Pancreas (tissue), 10 donors: ENCODE data around the gene PLXDC2. TPM values are rescaled to one million over a fixed set of nuclear protein-coding genes. Genes with fewer than 3 reads are reported as not detected.
A peak's percentile ranks its signal among the peaks of the same experiment; 100 is the strongest.

Source experiments
- ATAC-seq, 4 donors: fragments of 200-7000 bp; cut with Tn5 transposase; one replicate each; pipeline versions ENCODE4 v1.8.0 to v1.9.1; 2020; ENCODE audit warnings: mild to moderate bottlenecking in 4 of 4, moderate library complexity in 4 of 4
- DNase-seq, 6 donors: peaks; one replicate each; pipeline ENCODE4 v3.0.0-alpha.2; 2020
- FAIRE-seq: peaks from 2 replicates; lab custom pipeline; 2012; peaks lifted over from hg19 to GRCh38; lab: Jason Lieb, UNC
- H3K27ac ChIP-seq, 4 donors: fragments of 200-600 bp; sonication (generic); 1 replicate in 3 of 4; 2 replicates in 1 of 4; pipeline versions ENCODE4 v1.5.0 to v1.8.0; 2020
- H3K27me3 ChIP-seq, 4 donors: fragments of 200-600 bp; one replicate each; pipeline ENCODE4 v1.8.0; 2021
- H3K36me3 ChIP-seq, 3 donors: fragments of 200-600 bp; sonication (generic) in 1 of 3; one replicate each; pipeline versions ENCODE4 v1.5.0 to v1.8.0; 2020 to 2021
- H3K4me1 ChIP-seq, 3 donors: fragments of 200-600 bp; one replicate each; pipeline ENCODE4 v1.8.0; 2021
- H3K4me3 ChIP-seq, 4 donors: fragments of 200-600 bp; sonication (generic) in 2 of 4; one replicate each; pipeline versions ENCODE4 v1.5.0 to v1.8.0; 2020 to 2021
- H3K9me3 ChIP-seq, 4 donors: fragments of 200-600 bp; one replicate each; pipeline ENCODE4 v1.8.0; 2021
- WGBS, 2 donors: extraction: QIAGEN DNeasy Blood & Tissue Kit; methylation state at CpG; one replicate each; pipeline ENCODE4 v1.1.7; 2013; 5-methylcytosine and 5-hydroxymethylcytosine counted together
- intact Hi-C, 3 donors: fragments of 100-400 bp; cut with DNase I; formaldehyde crosslinking; loops; one replicate each; pipeline versions ENCODE4 v1.11.1 to v1.14.2; 2022
- polyA plus RNA-seq, 2 donors: library from polyadenylated mRNA; stranded (reverse); fragments of 200-250 nt; gene quantifications; one replicate each; pipeline ENCODE4 v1.2.3, GENCODE V29; 2013
- total RNA-seq, 6 donors: library from RNA; stranded (reverse); fragmentation: NEBNext Ultra II Directional in 4 of 6; extraction: Animal tissue kit (Norgen Biotek cat#: 25700) in 4 of 6; gene quantifications; one replicate each; pipeline versions ENCODE4 v1.2.1 to v1.2.4, GENCODE V29; 2021 to 2023
- TF ChIP-seq, protein P1 (sequence below), 4 donors: fragments of 200-600 bp; sonication (generic) in 3 of 4; IDR thresholded peaks; one replicate each; pipeline versions ENCODE4 v1.5.0 to v1.8.0; 2021; ENCODE audit warnings: antibody characterized with exemption in 4 of 4
- donor health status: healthy with polysubstance abuse.
- donor health status: DM: no; HTN: no; CAD: no; lungs with moderate emphysema.
- donor health status: DM: no; HTN: no; CAD: no.
- donor health status: control.
- donor health status: control.
- donor health status: Bipolar disorder and iron deficiency.
- donor health status: DM: yes; HTN: yes; CAD: no.
- donor health status: DM: no; HTN: no; CAD: no.
- donor health status: DM: no; HTN: no; CAD: no.
- donor health status: DM: yes; HTN: yes; CAD: no.

The PLXDC2 gene
- total and polyA plus RNA-seq, 8 donors, result 1.5 to 48.5 (median 4.3) TPM

GRCh38 chr10:19788075-19788686 is 28.1 kb upstream of the PLXDC2 start:
- peak in 3 of 4 donors; percentile 45 to 64 (median 64) for ATAC-seq
- H3K36me3 ChIP-seq, result no peaks in the 10 kb centered on the region
- no peak overlapping the region for H3K4me3 ChIP-seq
- no peaks in the 10 kb centered on the region for H3K27me3 ChIP-seq
- no peaks in the 10 kb centered on the region for H3K4me1 ChIP-seq
- H3K27ac ChIP-seq, result no peak overlapping the region
- WGBS, 2 donors, result 3 to 14% methylated on average over 3 of the region's 3 CpGs
- DNase-seq, result peak in 1 of 6 donors; percentile 18
- FAIRE-seq, result peak; percentile 65
- no peaks in the 10 kb centered on the region for H3K9me3 ChIP-seq
- TF ChIP-seq, protein P1, sequence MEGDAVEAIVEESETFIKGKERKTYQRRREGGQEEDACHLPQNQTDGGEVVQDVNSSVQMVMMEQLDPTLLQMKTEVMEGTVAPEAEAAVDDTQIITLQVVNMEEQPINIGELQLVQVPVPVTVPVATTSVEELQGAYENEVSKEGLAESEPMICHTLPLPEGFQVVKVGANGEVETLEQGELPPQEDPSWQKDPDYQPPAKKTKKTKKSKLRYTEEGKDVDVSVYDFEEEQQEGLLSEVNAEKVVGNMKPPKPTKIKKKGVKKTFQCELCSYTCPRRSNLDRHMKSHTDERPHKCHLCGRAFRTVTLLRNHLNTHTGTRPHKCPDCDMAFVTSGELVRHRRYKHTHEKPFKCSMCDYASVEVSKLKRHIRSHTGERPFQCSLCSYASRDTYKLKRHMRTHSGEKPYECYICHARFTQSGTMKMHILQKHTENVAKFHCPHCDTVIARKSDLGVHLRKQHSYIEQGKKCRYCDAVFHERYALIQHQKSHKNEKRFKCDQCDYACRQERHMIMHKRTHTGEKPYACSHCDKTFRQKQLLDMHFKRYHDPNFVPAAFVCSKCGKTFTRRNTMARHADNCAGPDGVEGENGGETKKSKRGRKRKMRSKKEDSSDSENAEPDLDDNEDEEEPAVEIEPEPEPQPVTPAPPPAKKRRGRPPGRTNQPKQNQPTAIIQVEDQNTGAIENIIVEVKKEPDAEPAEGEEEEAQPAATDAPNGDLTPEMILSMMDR (IDR thresholded peaks at IDR 0.05), result peak; percentile 43 to 72 (median 62)
- intact Hi-C loops, result no loop called here

GRCh38 chr10:19788902-19789301 is 27.3 kb upstream of the PLXDC2 start:
- Histone ChIP-seq H3K9me3 (no peaks in the 10 kb centered on the region), H3K4me1 (no peaks in the 10 kb centered on the region), H3K4me3 (no peak overlapping the region), H3K27me3 (no peaks in the 10 kb centered on the region), H3K36me3 (no peaks in the 10 kb centered on the region), H3K27ac (no peak overlapping the region)
- DNase-seq (no peak), FAIRE-seq (no peak), ATAC-seq (no peak)
- intact Hi-C loops, result no loop called here
- TF ChIP-seq, protein P1 (IDR thresholded peaks at IDR 0.05), result no peak
- WGBS, 2 donors, result 50 to 53% methylated on average over 2 of the region's 2 CpGs

- no peak for FAIRE-seq
- H3K36me3 ChIP-seq, result no peaks in the 10 kb centered on the region
- TF ChIP-seq, protein P1 (IDR thresholded peaks at IDR 0.05), result no peak
- ATAC-seq, result no peak
- intact Hi-C loops, result no loop called here
- 62 to 81% methylated on average over 5 of the region's 5 CpGs for WGBS, 2 donors
- H3K27me3 ChIP-seq, result no peaks in the 10 kb centered on the region
- no peaks in the 10 kb centered on the region for H3K4me1 ChIP-seq
- no peak overlapping the region for H3K4me3 ChIP-seq
- H3K27ac ChIP-seq, result no peak overlapping the region
- no peak for DNase-seq
- H3K9me3 ChIP-seq, result no peaks in the 10 kb centered on the region
These were observed 26.6 kb upstream of the PLXDC2 start for GRCh38 chr10:19789607-19790006.

GRCh38 chr10:19791032-19791431 is 25.2 kb upstream of the PLXDC2 start:
- DNase-seq (no peak), FAIRE-seq (no peak), ATAC-seq (no peak)
- H3K4me3 ChIP-seq, result no peak overlapping the region
- WGBS, 2 donors, result 34 to 41% methylated on average over 2 of the region's 2 CpGs
- intact Hi-C loops, result no loop called here
- H3K36me3 ChIP-seq, result no peaks in the 10 kb centered on the region
- H3K4me1 ChIP-seq, result no peaks in the 10 kb centered on the region
- TF ChIP-seq, protein P1 (IDR thresholded peaks at IDR 0.05), result no peak
- no peak overlapping the region for H3K27ac ChIP-seq
- no peaks in the 10 kb centered on the region for H3K27me3 ChIP-seq
- no peaks in the 10 kb centered on the region for H3K9me3 ChIP-seq

GRCh38 chr10:19795684-19796083 is 20.5 kb upstream of the PLXDC2 start:
- Histone ChIP-seq H3K4me3 (no peak overlapping the region), H3K4me1 (no peaks in the 10 kb centered on the region), H3K27me3 (no peaks in the 10 kb centered on the region), H3K27ac (no peak overlapping the region), H3K36me3 (no peaks in the 10 kb centered on the region), H3K9me3 (no peaks in the 10 kb centered on the region)
- DNase-seq (no peak), FAIRE-seq (no peak), ATAC-seq (no peak)
- intact Hi-C loops, result no loop called here
- whole genome bisulfite sequencing, 2 donors, result 66 to 75% methylated on average over 5 of the region's 5 CpGs
- TF ChIP-seq, protein P1 (IDR thresholded peaks at IDR 0.05), result no peak
